ENCODE results near the gene IFFO2. TPM values are rescaled to one million over a fixed set of nuclear protein-coding genes. Genes with fewer than 3 reads are reported as not detected.

IFFO2 gene
- total and polyA plus RNA-seq, 4 donors: 0.88 to 7.4 (median 3.0) TPM

- no peak overlapping the region for H3K27ac ChIP-seq (ENCODE audit: low read depth in 1 of 2, low read length in 2 of 2)
- no peaks in the 10 kb centered on the region for H3K9me3 ChIP-seq (ENCODE audit: control insufficient read depth in 4 of 4, low read length in 3 of 4)
- H3K4me3 ChIP-seq (ENCODE audit: low read depth in 1 of 3, low read length in 3 of 3): no peak overlapping the region
- no peaks in the 10 kb centered on the region for H3K27me3 ChIP-seq (ENCODE audit: control insufficient read depth in 4 of 4, insufficient read depth in 4 of 4, low read length in 3 of 4)
- TF ChIP-seq TAF1 (conservative IDR thresholded peaks at IDR 0.05): no peak
- no peak for TF ChIP-seq JUND (IDR thresholded peaks at IDR 0.05)
- no peak for TF ChIP-seq EGR1 (IDR thresholded peaks at IDR 0.05; ENCODE audit: low read depth in 2 of 2)
- TF ChIP-seq, protein P1, sequence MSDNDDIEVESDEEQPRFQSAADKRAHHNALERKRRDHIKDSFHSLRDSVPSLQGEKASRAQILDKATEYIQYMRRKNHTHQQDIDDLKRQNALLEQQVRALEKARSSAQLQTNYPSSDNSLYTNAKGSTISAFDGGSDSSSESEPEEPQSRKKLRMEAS (IDR thresholded peaks at IDR 0.05): no peak
- no peak for TF ChIP-seq NR2F2 (IDR thresholded peaks at IDR 0.05)
- no peak for TF ChIP-seq RAD21 (IDR thresholded peaks at IDR 0.05)
- TF ChIP-seq, protein P2, sequence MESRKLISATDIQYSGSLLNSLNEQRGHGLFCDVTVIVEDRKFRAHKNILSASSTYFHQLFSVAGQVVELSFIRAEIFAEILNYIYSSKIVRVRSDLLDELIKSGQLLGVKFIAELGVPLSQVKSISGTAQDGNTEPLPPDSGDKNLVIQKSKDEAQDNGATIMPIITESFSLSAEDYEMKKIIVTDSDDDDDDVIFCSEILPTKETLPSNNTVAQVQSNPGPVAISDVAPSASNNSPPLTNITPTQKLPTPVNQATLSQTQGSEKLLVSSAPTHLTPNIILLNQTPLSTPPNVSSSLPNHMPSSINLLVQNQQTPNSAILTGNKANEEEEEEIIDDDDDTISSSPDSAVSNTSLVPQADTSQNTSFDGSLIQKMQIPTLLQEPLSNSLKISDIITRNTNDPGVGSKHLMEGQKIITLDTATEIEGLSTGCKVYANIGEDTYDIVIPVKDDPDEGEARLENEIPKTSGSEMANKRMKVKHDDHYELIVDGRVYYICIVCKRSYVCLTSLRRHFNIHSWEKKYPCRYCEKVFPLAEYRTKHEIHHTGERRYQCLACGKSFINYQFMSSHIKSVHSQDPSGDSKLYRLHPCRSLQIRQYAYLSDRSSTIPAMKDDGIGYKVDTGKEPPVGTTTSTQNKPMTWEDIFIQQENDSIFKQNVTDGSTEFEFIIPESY (IDR thresholded peaks at IDR 0.05): no peak
- no peak for TF ChIP-seq FOXA1 (IDR thresholded peaks at IDR 0.05)
- no peak for TF ChIP-seq HNF4G (IDR thresholded peaks at IDR 0.05)
- TF ChIP-seq ATF3 (IDR thresholded peaks at IDR 0.05): no peak
- DNase-seq (ENCODE audit: low spot score): no peak
- WGBS: 96% methylated on average over 23 of the region's 23 CpGs
- H3K9ac ChIP-seq (ENCODE audit: low read depth in 1 of 2, low read length in 2 of 2): no peak overlapping the region
- H3K4me1 ChIP-seq (ENCODE audit: control insufficient read depth in 4 of 4, insufficient read depth in 4 of 4, low read length in 3 of 4): peaks cover 0 to 2% (median 0%) of the 10 kb centered on the region in 4 donors
- H3K36me3 ChIP-seq (ENCODE audit: control insufficient read depth in 4 of 4, insufficient read depth in 3 of 4, low read depth in 1 of 4, low read length in 3 of 4): peaks cover 28 to 72% (median 41%) of the 10 kb centered on the region in 4 donors
Observed at GRCh38 chr1:18883079-18883478, 73.4 kb downstream of the IFFO2 start.

DNA sequence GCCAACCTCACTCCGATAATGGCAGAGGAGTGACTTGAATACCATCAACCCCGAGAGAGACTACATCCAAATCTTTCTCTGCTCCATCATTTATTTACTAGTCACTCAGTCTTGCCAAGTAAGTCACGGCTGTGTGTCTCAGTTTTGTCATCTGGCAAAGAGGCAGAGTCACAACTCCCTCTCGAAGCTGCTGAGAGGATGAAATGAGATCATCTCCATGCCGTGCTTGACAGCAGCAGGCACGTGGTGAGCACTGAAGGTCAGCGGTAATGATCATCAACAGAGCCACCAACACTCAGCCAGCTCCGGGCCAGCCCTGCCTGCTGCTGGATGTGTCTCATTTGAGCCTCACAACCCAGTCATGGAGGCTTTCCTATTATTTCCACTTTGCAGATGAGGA is 74.0 kb downstream of the IFFO2 start:
- DNase-seq (ENCODE audit: low spot score): no peak
- peaks cover 26 to 71% (median 39%) of the 10 kb centered on the region in 4 donors for H3K36me3 ChIP-seq (ENCODE audit: control insufficient read depth in 4 of 4, insufficient read depth in 3 of 4, low read depth in 1 of 4, low read length in 3 of 4)
- H3K4me1 ChIP-seq (ENCODE audit: control insufficient read depth in 4 of 4, insufficient read depth in 4 of 4, low read length in 3 of 4): peaks cover 0 to 2% (median 0%) of the 10 kb centered on the region in 4 donors
- WGBS: 59% methylated on average over 8 of the region's 8 CpGs
- H3K27ac ChIP-seq (ENCODE audit: low read depth in 1 of 2, low read length in 2 of 2): no peak overlapping the region
- no peak overlapping the region for H3K4me3 ChIP-seq (ENCODE audit: low read depth in 1 of 3, low read length in 3 of 3)
- no peaks in the 10 kb centered on the region for H3K27me3 ChIP-seq (ENCODE audit: control insufficient read depth in 4 of 4, insufficient read depth in 4 of 4, low read length in 3 of 4)
- TF ChIP-seq JUND (IDR thresholded peaks at IDR 0.05) (no peak), RAD21 (IDR thresholded peaks at IDR 0.05) (no peak), REST (IDR thresholded peaks at IDR 0.05) (no peak), YY1 (IDR thresholded peaks at IDR 0.05) (no peak), EGR1 (IDR thresholded peaks at IDR 0.05; ENCODE audit: low read depth in 2 of 2) (no peak), TAF1 (conservative IDR thresholded peaks at IDR 0.05) (no peak), SP1 (IDR thresholded peaks at IDR 0.05) (no peak)
- no peak overlapping the region for H3K9ac ChIP-seq (ENCODE audit: low read depth in 1 of 2, low read length in 2 of 2)
- H3K9me3 ChIP-seq (ENCODE audit: control insufficient read depth in 4 of 4, low read length in 3 of 4): no peaks in the 10 kb centered on the region

Data from liver (tissue), 9 donors.